H1 (cell line): Measurements from ENCODE around the gene HIVEP3. TPM values are rescaled to one million over a fixed set of nuclear protein-coding genes. Genes with fewer than 3 reads are reported as not detected.

Experiments used
- CTCF ChIA-PET: fragments of 300-600 bp; sonication (Branson Sonifier 250); formaldehyde crosslinking; loops from one replicate; lab custom pipeline; 2021; ENCODE audit not compliant: partially characterized antibody; lab: Charles Lee
- POLR2A ChIA-PET: fragments of 300-600 bp; sonication (Branson Sonifier 250); formaldehyde crosslinking; loops from one replicate; lab custom pipeline; 2021; ENCODE audit warnings: inconsistent platforms; ENCODE audit not compliant: partially characterized antibody; lab: Charles Lee
- DNase-seq, 2 experiments: peaks; one replicate each; pipeline versions ENCODE4 v3.0.0 to v3.0.0-alpha.2; 2010 to 2022; ENCODE audit warnings: low spot score in 2 of 2, low read depth in 1 of 2, mixed read lengths in 1 of 2
- FAIRE-seq: peaks from 2 replicates; lab custom pipeline; 2011; peaks lifted over from hg19 to GRCh38; lab: Jason Lieb, UNC
- H2AFZ ChIP-seq: 2 replicates; pipeline ENCODE4 v1.8.1; 2012; ENCODE audit warnings: low read length, inconsistent platforms
- H2AK5ac ChIP-seq: 2 replicates; pipeline ENCODE4 v1.6.1; 2013; ENCODE audit warnings: low read depth, low read length
- H2BK120ac ChIP-seq: replicated peaks from 2 replicates; pipeline ENCODE3; 2013; ENCODE audit warnings: low read depth, low read length, inconsistent platforms
- H2BK12ac ChIP-seq: 2 replicates; pipeline ENCODE4 v1.6.1; 2013; ENCODE audit warnings: low read depth, low read length
- H2BK15ac ChIP-seq: 2 replicates; pipeline ENCODE4 v1.6.1; 2013; ENCODE audit warnings: low read length
- H2BK20ac ChIP-seq: 2 replicates; pipeline ENCODE4 v1.6.1; 2013; ENCODE audit warnings: low read length
- H2BK5ac ChIP-seq: 2 replicates; pipeline ENCODE4 v1.6.1; 2013; ENCODE audit warnings: low read depth, low read length
- H3K14ac ChIP-seq: 2 replicates; pipeline ENCODE4 v1.6.1; 2013; ENCODE audit warnings: inconsistent platforms; ENCODE audit not compliant: insufficient read length
- H3K18ac ChIP-seq: 2 replicates; pipeline ENCODE4 v1.6.1; 2013; ENCODE audit warnings: low read length; ENCODE audit errors: extremely low read depth
- H3K23ac ChIP-seq: 2 replicates; pipeline ENCODE4 v1.6.1; 2013; ENCODE audit warnings: inconsistent platforms; ENCODE audit not compliant: insufficient read length
- H3K23me2 ChIP-seq: 2 replicates; pipeline ENCODE4 v1.6.1; 2013; ENCODE audit warnings: low read depth, low read length
- H3K27ac ChIP-seq: 2 replicates; pipeline ENCODE4 v1.6.1; 2011; ENCODE audit warnings: low read depth, low read length, inconsistent platforms
- H3K27me3 ChIP-seq, 4 experiments: replicated peaks in 1 of 4; 1 replicate in 1 of 4; 2 replicates in 3 of 4; pipeline versions ENCODE4 v1.6.1 to v1.8.1; 2011 to 2013; ENCODE audit warnings: low read length in 3 of 4, mild to moderate bottlenecking in 3 of 4, inconsistent platforms in 2 of 4, mixed read lengths in 2 of 4, moderate library complexity in 1 of 4; ENCODE audit not compliant: control insufficient read depth in 3 of 4, insufficient read depth in 3 of 4; ENCODE audit errors: extremely low read depth in 1 of 4
- H3K36me3 ChIP-seq, 4 experiments: 2 replicates each; pipeline versions ENCODE4 v1.6.1 to v1.8.1; 2011 to 2013; ENCODE audit warnings: mild to moderate bottlenecking in 4 of 4, low read length in 3 of 4, moderate library complexity in 2 of 4, control low read depth in 1 of 4, inconsistent platforms in 1 of 4; ENCODE audit not compliant: insufficient read depth in 4 of 4, control insufficient read depth in 2 of 4
- H3K4ac ChIP-seq: replicated peaks from 2 replicates; pipeline ENCODE3; 2013; ENCODE audit warnings: low read length, low read depth, mixed read lengths, inconsistent platforms; ENCODE audit not compliant: insufficient read length
- H3K4me1 ChIP-seq, 4 experiments: replicated peaks in 1 of 4; 1 replicate in 1 of 4; 2 replicates in 3 of 4; pipeline versions ENCODE4 v1.6.1 to v1.8.1; 2011 to 2013; ENCODE audit warnings: low read length in 3 of 4, inconsistent platforms in 2 of 4, mixed read lengths in 1 of 4; ENCODE audit not compliant: insufficient read depth in 4 of 4, control insufficient read depth in 3 of 4
- H3K4me2 ChIP-seq, 2 experiments: 2 replicates each; pipeline versions ENCODE4 v1.6.1 to v1.8.1; 2011 to 2013; ENCODE audit warnings: low read depth in 2 of 2, low read length in 2 of 2, control low read depth in 1 of 2, inconsistent platforms in 1 of 2, mild to moderate bottlenecking in 1 of 2; ENCODE audit not compliant: insufficient read depth in 1 of 2
- H3K4me3 ChIP-seq, 4 experiments: fragments of 200-600, 300-600 bp in 1 of 4; sonication (generic), shearing (Covaris generic), sonication (Bioruptor Twin) in 1 of 4; 2 replicates each; pipeline versions ENCODE4 v1.5.1 to v1.8.1; 2011 to 2016; ENCODE audit warnings: low read length in 4 of 4, low read depth in 3 of 4, control low read depth in 2 of 4, inconsistent platforms in 2 of 4, mild to moderate bottlenecking in 2 of 4, mixed read lengths in 1 of 4, moderate library complexity in 1 of 4; ENCODE audit not compliant: insufficient read depth in 2 of 4; ENCODE audit errors: extremely low read depth in 1 of 4
- H3K56ac ChIP-seq: replicated peaks from 2 replicates; pipeline ENCODE3; 2013; ENCODE audit warnings: low read depth, mild to moderate bottlenecking, mixed read lengths, low read length, inconsistent platforms; ENCODE audit not compliant: insufficient read length
- H3K79me1 ChIP-seq: 2 replicates; pipeline ENCODE4 v1.6.1; 2013; ENCODE audit warnings: low read depth, low read length, control low read depth
- H3K79me2 ChIP-seq, 2 experiments: 2 replicates each; pipeline versions ENCODE4 v1.6.1 to v1.8.1; 2012 to 2013; ENCODE audit warnings: low read length in 2 of 2, mild to moderate bottlenecking in 2 of 2, inconsistent platforms in 1 of 2; ENCODE audit not compliant: insufficient read depth in 2 of 2, control insufficient read depth in 1 of 2
- H3K9ac ChIP-seq, 4 experiments: replicated peaks in 1 of 4; 1 replicate in 1 of 4; 2 replicates in 3 of 4; pipeline versions ENCODE4 v1.6.1 to v1.8.1; 2011 to 2013; ENCODE audit warnings: low read depth in 3 of 4, low read length in 3 of 4, control low read depth in 2 of 4, mild to moderate bottlenecking in 2 of 4, moderate library complexity in 2 of 4, inconsistent platforms in 1 of 4; ENCODE audit errors: extremely low read depth in 1 of 4
- H3K9me3 ChIP-seq, 2 experiments: 2 replicates each; pipeline versions ENCODE4 v1.6.1 to v1.8.1; 2012 to 2013; ENCODE audit warnings: mild to moderate bottlenecking in 2 of 2, moderate library complexity in 2 of 2, control low read depth in 1 of 2, inconsistent platforms in 1 of 2, low read depth in 1 of 2, low read length in 1 of 2, mixed read lengths in 1 of 2; ENCODE audit not compliant: insufficient read depth in 2 of 2
- H4K20me1 ChIP-seq, 2 experiments: replicated peaks in 1 of 2; 2 replicates each; pipeline versions ENCODE3 to v1.8.1; 2011 to 2013; ENCODE audit warnings: inconsistent platforms in 2 of 2, low read length in 2 of 2, mild to moderate bottlenecking in 1 of 2; ENCODE audit not compliant: insufficient read depth in 2 of 2, control insufficient read depth in 1 of 2
- H4K5ac ChIP-seq: 2 replicates; pipeline ENCODE4 v1.6.1; 2013; ENCODE audit warnings: low read length, low read depth, mixed read lengths, inconsistent platforms; ENCODE audit not compliant: insufficient read length
- H4K8ac ChIP-seq: 2 replicates; pipeline ENCODE4 v1.8.0; 2013; ENCODE audit warnings: mild to moderate bottlenecking, moderate library complexity, low read length, inconsistent platforms; ENCODE audit not compliant: insufficient read depth; ENCODE audit errors: extremely low read depth
- H4K91ac ChIP-seq: replicated peaks from 2 replicates; pipeline ENCODE3; 2013; ENCODE audit warnings: low read length, mixed read lengths, inconsistent platforms; ENCODE audit not compliant: insufficient read length
- BCL11A ChIP-seq, 2 experiments: IDR thresholded peaks; one replicate each; pipeline ENCODE4 v1.6.1; 2011; ENCODE audit warnings: low read depth in 2 of 2, low read length in 2 of 2, mild to moderate bottlenecking in 2 of 2
- BRCA1 ChIP-seq: IDR thresholded peaks from 2 replicates; pipeline ENCODE4 v1.6.1; 2012; ENCODE audit warnings: low read depth, low read length, improper control_type of control experiment
- CHD1 ChIP-seq: IDR thresholded peaks from 2 replicates; pipeline ENCODE4 v1.6.1; 2012; ENCODE audit warnings: low read depth, low read length, improper control_type of control experiment
- CHD2 ChIP-seq: IDR thresholded peaks from 2 replicates; pipeline ENCODE4 v1.6.1; 2012; ENCODE audit warnings: low read length, improper control_type of control experiment
- CTBP2 ChIP-seq: IDR thresholded peaks from 2 replicates; pipeline ENCODE4 v1.7.0; 2011; ENCODE audit warnings: borderline replicate concordance, mild to moderate bottlenecking, moderate library complexity, mixed read lengths, low read length; ENCODE audit not compliant: insufficient read depth, insufficient read length
- GTF2F1 ChIP-seq: IDR thresholded peaks from 2 replicates; pipeline ENCODE4 v1.6.1; 2012; ENCODE audit warnings: low read depth, low read length, improper control_type of control experiment, borderline replicate concordance
- JUN ChIP-seq: IDR thresholded peaks from 2 replicates; pipeline ENCODE4 v1.6.1; 2011; ENCODE audit warnings: low read depth, mild to moderate bottlenecking, improper control_type of control experiment, low read length
- KDM4A ChIP-seq: IDR thresholded peaks from one replicate; pipeline ENCODE4 v1.7.1; 2012; ENCODE audit warnings: low read depth, mild to moderate bottlenecking, moderate library complexity, low read length, inconsistent platforms; ENCODE audit not compliant: severe bottlenecking
- PHF8 ChIP-seq: fragments of 200-600 bp; sonication (generic); conservative IDR thresholded peaks from 2 replicates; pipeline ENCODE4 v1.7.1; 2012; ENCODE audit warnings: low read depth, mild to moderate bottlenecking, inconsistent platforms, low read length, moderate library complexity
- POLR2A ChIP-seq, 2 experiments: IDR thresholded peaks; 1 replicate in 1 of 2; 2 replicates in 1 of 2; pipeline ENCODE4 v1.6.1; 2011; ENCODE audit warnings: low read depth in 2 of 2, low read length in 2 of 2, mild to moderate bottlenecking in 2 of 2; ENCODE audit errors: control extremely low read depth in 1 of 2
- POU5F1 ChIP-seq: IDR thresholded peaks from 2 replicates; pipeline ENCODE4 v1.6.1; 2011; ENCODE audit warnings: low read depth, mild to moderate bottlenecking, low read length, moderate library complexity
- RFX5 ChIP-seq: IDR thresholded peaks from 2 replicates; pipeline ENCODE4 v1.6.1; 2011; ENCODE audit warnings: low read depth, low read length, improper control_type of control experiment, borderline replicate concordance
- SRF ChIP-seq: IDR thresholded peaks from 2 replicates; pipeline ENCODE4 v1.6.1; 2011; ENCODE audit warnings: mild to moderate bottlenecking, low read depth, low read length, moderate library complexity
- TAF7 ChIP-seq: optimal IDR thresholded peaks from 2 replicates; pipeline ENCODE3; 2011; ENCODE audit warnings: low read depth, mild to moderate bottlenecking, inconsistent platforms, low read length, moderate library complexity, borderline replicate concordance
- YY1 ChIP-seq: IDR thresholded peaks from 2 replicates; pipeline ENCODE4 v1.6.1; 2011; ENCODE audit warnings: low read depth, mild to moderate bottlenecking, low read length
- WGBS, 2 experiments: shearing (Covaris generic) in 1 of 2; methylation state at CpG; one replicate each; pipeline versions ENCODE4 v1.1.6 to v1.1.7; 2013 to 2015; ENCODE audit warnings: low lambda C conversion rate in 2 of 2, mixed read lengths in 2 of 2, inconsistent platforms in 1 of 2, low coverage in 1 of 2, missing lambda C conversion rate in 1 of 2; ENCODE audit not compliant: insufficient replicate concordance in 2 of 2, insufficient coverage in 1 of 2, insufficient read length in 1 of 2; ENCODE audit errors: extremely low coverage in 1 of 2, missing lambda C conversion rate in 1 of 2; 5-methylcytosine and 5-hydroxymethylcytosine counted together
- polyA plus RNA-seq, 7 experiments: library from polyadenylated mRNA; depleted of rRNA in 3 of 7; stranded (reverse) in 5 of 7; unstranded in 2 of 7; fragments of >200 nt in 5 of 7; fragments of 200-250 nt in 2 of 7; gene quantifications; 1 replicate in 5 of 7; 2 replicates in 1 of 7; 4 replicates in 1 of 7; pipeline versions ENCODE4 v1.2.1 to v1.2.3, GENCODE V29; 2011 to 2013; ENCODE audit warnings: missing spikeins in 2 of 7, mixed read lengths in 2 of 7
- total RNA-seq: library from RNA; stranded (reverse); fragmentation: NEBNext Ultra II Directional; extraction: Animal tissue kit (Norgen Biotek cat#: 25700); gene quantifications from 2 replicates; pipeline ENCODE4 v1.2.1, GENCODE V29; 2021

The HIVEP3 gene
- total and polyA plus RNA-seq, 2 of the 8 experiments (the other 6 are each of a cell fraction or from before 2014, with no cell fraction given) = 0.24 to 0.69 TPM

- Histone ChIP-seq H2BK120ac (no peak overlapping the region), H3K4ac (no peak overlapping the region), H3K9ac (no peak overlapping the region), H2AFZ (no peak overlapping the region), H4K91ac (no peak overlapping the region), H2BK5ac (no peak overlapping the region), H4K8ac (no peak overlapping the region), H3K14ac (no peak overlapping the region), H3K27me3 (no peaks in the 10 kb centered on the region), H2AK5ac (no peak overlapping the region), H2BK12ac (no peak overlapping the region), H3K4me3 (no peak overlapping the region), H3K23me2 (peaks cover 20% of the 10 kb centered on the region; the same call in 1 of the 2 replicates), H2BK15ac (no peak overlapping the region), H4K20me1 (peaks cover 0 to 6% of the 10 kb centered on the region in 2 experiments), H3K4me2 (no peak overlapping the region), H3K9me3 (no peaks in the 10 kb centered on the region; a peak in 1 of 4 replicates), H4K5ac (no peak overlapping the region), H3K79me2 (no peaks in the 10 kb centered on the region), H3K18ac (no peak overlapping the region), H3K79me1 (no peaks in the 10 kb centered on the region), H3K56ac (no peak overlapping the region), H3K23ac (no peak overlapping the region), H2BK20ac (no peak overlapping the region), H3K4me1 (peaks cover 0 to 5% (median 0%) of the 10 kb centered on the region in 4 experiments; a peak in 1 of 7 replicates), H3K36me3 (no peaks in the 10 kb centered on the region), H3K27ac (no peak overlapping the region)
- no peak for DNase-seq
- ChIA-PET CTCF (interaction anchor here (0.6 to 5.0 kb wide), 10 partner anchors 11 to 264 kb away, joined by 3 to 40 read pairs (median 4); no protein-coding TSS in a partner anchor), POLR2A (no interaction called here)
- no peak for FAIRE-seq
- WGBS, 2 experiments = 74% methylated on average over 10 of the region's 10 CpGs; no CpG with 5 or more reads in 1 of the 2 experiments
- TF ChIP-seq KDM4A (no peak), CTBP2 (no peak), CHD2 (no peak), BCL11A (IDR thresholded peaks at IDR 0.05; ENCODE audit: low read depth in 2 of 2, low read length in 2 of 2) (no peak), RFX5 (no peak), POU5F1 (no peak), PHF8 (no peak), GTF2F1 (no peak), SRF (no peak), TAF7 (no peak), POLR2A (IDR thresholded peaks at IDR 0.05; ENCODE audit: control extremely low read depth in 1 of 2, low read depth in 2 of 2, low read length in 2 of 2) (no peak), YY1 (no peak), JUN (no peak), CHD1 (no peak), BRCA1 (no peak)
Measured at GRCh38 chr1:41523071-41523470, 395.7 kb downstream of the HIVEP3 start.
